HG02759 (cell line): ENCODE results near the gene THOC5.
"Not testable (repeated sequence)": the region's sequence is repeated elsewhere in the genome, so short reads cannot be mapped to it uniquely, and the experiment has no call there.

Experiments used
- ATAC-seq: cut with Tn5 transposase; IDR thresholded peaks from one replicate; pipeline ENCODE4 v1.9.1; 2021; ENCODE audit warnings: mild to moderate bottlenecking, moderate library complexity; ENCODE audit not compliant: unreplicated experiment

The THOC5 gene

GRCh38 chr22:29563652-29564460 is 10.3 kb upstream of the THOC5 start:
- no peak for ATAC-seq

- ATAC-seq, result no peak
Measured at GRCh38 chr22:29559853-29560252, 6.3 kb upstream of the THOC5 start.

- no peak for ATAC-seq
Measured at GRCh38 chr22:29559030-29559429, 5.5 kb upstream of the THOC5 start.

GRCh38 chr22:29555065-29555644 is 1.6 kb upstream of the THOC5 start:
- ATAC-seq, result no peak

GRCh38 chr22:29552357-29552756 is 1.2 kb downstream of the THOC5 start:
- ATAC-seq, result not testable (repeated sequence)

GRCh38 chr22:29550005-29550404 is 3.6 kb downstream of the THOC5 start:
- no peak for ATAC-seq

GRCh38 chr22:29545045-29545444 is 8.5 kb downstream of the THOC5 start:
- not testable (repeated sequence) for ATAC-seq

- no peak for ATAC-seq
Measured at GRCh38 chr22:29541845-29542244, 11.7 kb downstream of the THOC5 start.

- ATAC-seq, result no peak
Measured at GRCh38 chr22:29539105-29539504, 14.5 kb downstream of the THOC5 start.

- no peak for ATAC-seq
Measured at GRCh38 chr22:29536411-29536810, 17.1 kb downstream of the THOC5 start.

GRCh38 chr22:29531419-29531818 is 22.1 kb downstream of the THOC5 start:
- ATAC-seq, result no peak

- no peak for ATAC-seq
Measured at GRCh38 chr22:29530716-29531115, 22.8 kb downstream of the THOC5 start.

- ATAC-seq, result no peak
Measured at GRCh38 chr22:29528144-29528543, 25.4 kb downstream of the THOC5 start.

- no peak for ATAC-seq
Measured at GRCh38 chr22:29524442-29525191, 28.9 kb downstream of the THOC5 start.

- ATAC-seq, result no peak
Measured at GRCh38 chr22:29523761-29524160, 29.8 kb downstream of the THOC5 start.

GRCh38 chr22:29521526-29521925 is 32.0 kb downstream of the THOC5 start:
- no peak for ATAC-seq

GRCh38 chr22:29520851-29521250 is 32.7 kb downstream of the THOC5 start:
- no peak for ATAC-seq

GRCh38 chr22:29519996-29520395 is 33.6 kb downstream of the THOC5 start:
- no peak for ATAC-seq

- ATAC-seq, result no peak
Measured at GRCh38 chr22:29518427-29518826, 35.1 kb downstream of the THOC5 start.

- no peak for ATAC-seq
Measured at GRCh38 chr22:29517215-29517908, 36.2 kb downstream of the THOC5 start.

- ATAC-seq, result no peak
Measured at GRCh38 chr22:29512031-29512430, 41.5 kb downstream of the THOC5 start.
